ENCODE data around the gene SYT6. TPM values are rescaled to one million over a fixed set of nuclear protein-coding genes. Genes with fewer than 3 reads are reported as not detected.

The SYT6 gene
- total and polyA plus RNA-seq, 4 donors, result 0.01 to 4.2 TPM; not detected in 2

GRCh38 chr1:114104949-114105348, 48.7 kb downstream of the SYT6 start:
- Histone ChIP-seq H3K36me3 (ENCODE audit: control insufficient read depth in 4 of 4, insufficient read depth in 4 of 4, low read length in 4 of 4) (peaks cover 0 to 13% (median 5%) of the 10 kb centered on the region in 4 donors), H3K9ac (ENCODE audit: insufficient read depth in 1 of 2, low read length in 2 of 2) (no peak overlapping the region), H3K27me3 (ENCODE audit: control insufficient read depth in 3 of 3, insufficient read depth in 3 of 3, low read length in 2 of 3) (no peaks in the 10 kb centered on the region), H3K9me3 (ENCODE audit: control insufficient read depth in 4 of 4, insufficient read depth in 3 of 4, low read length in 3 of 4) (no peaks in the 10 kb centered on the region), H3K4me3 (no peak overlapping the region), H3K4me1 (ENCODE audit: control insufficient read depth in 5 of 5, insufficient read depth in 5 of 5, low read length in 5 of 5) (peaks cover 0 to 8% (median 0%) of the 10 kb centered on the region in 5 donors), H3K27ac (ENCODE audit: low read depth in 1 of 2, low read length in 1 of 2) (no peak overlapping the region)
- ATAC-seq (ENCODE audit: insufficient read depth, low FRiP score) (no peak), DNase-seq (no peak)
- WGBS, 2 donors, result 86 to 97% methylated on average over 3 of the region's 3 CpGs
- TF ChIP-seq CTCF (IDR thresholded peaks at IDR 0.05; ENCODE audit: control extremely low read depth, extremely low read depth), result no peak

- H3K27ac ChIP-seq (ENCODE audit: low read depth in 1 of 2, low read length in 1 of 2), result no peak overlapping the region
- peaks cover 0 to 8% (median 0%) of the 10 kb centered on the region in 5 donors for H3K4me1 ChIP-seq (ENCODE audit: control insufficient read depth in 5 of 5, insufficient read depth in 5 of 5, low read length in 5 of 5)
- ATAC-seq (ENCODE audit: insufficient read depth, low FRiP score), result no peak
- 64 to 69% methylated on average over 2 of the region's 2 CpGs for WGBS, 2 donors
- no peak overlapping the region for H3K4me3 ChIP-seq
- no peak for TF ChIP-seq CTCF (IDR thresholded peaks at IDR 0.05; ENCODE audit: control extremely low read depth, extremely low read depth)
- no peaks in the 10 kb centered on the region for H3K27me3 ChIP-seq (ENCODE audit: control insufficient read depth in 3 of 3, insufficient read depth in 3 of 3, low read length in 2 of 3)
- H3K9me3 ChIP-seq (ENCODE audit: control insufficient read depth in 4 of 4, insufficient read depth in 3 of 4, low read length in 3 of 4), result no peaks in the 10 kb centered on the region
- no peak overlapping the region for H3K9ac ChIP-seq (ENCODE audit: insufficient read depth in 1 of 2, low read length in 2 of 2)
- DNase-seq, result no peak
- peaks cover 0 to 16% (median 5%) of the 10 kb centered on the region in 4 donors for H3K36me3 ChIP-seq (ENCODE audit: control insufficient read depth in 4 of 4, insufficient read depth in 4 of 4, low read length in 4 of 4)
Measured at GRCh38 chr1:114103992-114104391, 49.7 kb downstream of the SYT6 start.

GRCh38 chr1:114102136-114102535, 51.5 kb downstream of the SYT6 start:
- ATAC-seq (ENCODE audit: insufficient read depth, low FRiP score), result no peak
- Histone ChIP-seq H3K9me3 (ENCODE audit: control insufficient read depth in 4 of 4, insufficient read depth in 3 of 4, low read length in 3 of 4) (no peaks in the 10 kb centered on the region), H3K27me3 (ENCODE audit: control insufficient read depth in 3 of 3, insufficient read depth in 3 of 3, low read length in 2 of 3) (no peaks in the 10 kb centered on the region), H3K27ac (ENCODE audit: low read depth in 1 of 2, low read length in 1 of 2) (no peak overlapping the region), H3K9ac (ENCODE audit: insufficient read depth in 1 of 2, low read length in 2 of 2) (no peak overlapping the region), H3K4me3 (no peak overlapping the region), H3K36me3 (ENCODE audit: control insufficient read depth in 4 of 4, insufficient read depth in 4 of 4, low read length in 4 of 4) (peaks cover 0 to 16% (median 6%) of the 10 kb centered on the region in 4 donors), H3K4me1 (ENCODE audit: control insufficient read depth in 5 of 5, insufficient read depth in 5 of 5, low read length in 5 of 5) (peaks cover 0 to 8% (median 0%) of the 10 kb centered on the region in 5 donors)
- no peak for DNase-seq
- 61 to 76% methylated on average over 2 of the region's 2 CpGs for WGBS, 2 donors
- TF ChIP-seq CTCF (IDR thresholded peaks at IDR 0.05; ENCODE audit: control extremely low read depth, extremely low read depth), result no peak

- Histone ChIP-seq H3K4me1 (ENCODE audit: control insufficient read depth in 5 of 5, insufficient read depth in 5 of 5, low read length in 5 of 5) (peaks cover 0 to 5% (median 0%) of the 10 kb centered on the region in 5 donors), H3K9ac (ENCODE audit: insufficient read depth in 1 of 2, low read length in 2 of 2) (no peak overlapping the region), H3K9me3 (ENCODE audit: control insufficient read depth in 4 of 4, insufficient read depth in 3 of 4, low read length in 3 of 4) (no peaks in the 10 kb centered on the region), H3K27ac (ENCODE audit: low read depth in 1 of 2, low read length in 1 of 2) (no peak overlapping the region), H3K27me3 (ENCODE audit: control insufficient read depth in 3 of 3, insufficient read depth in 3 of 3, low read length in 2 of 3) (no peaks in the 10 kb centered on the region), H3K4me3 (no peak overlapping the region), H3K36me3 (ENCODE audit: control insufficient read depth in 4 of 4, insufficient read depth in 4 of 4, low read length in 4 of 4) (peaks cover 0 to 16% (median 8%) of the 10 kb centered on the region in 4 donors)
- ATAC-seq (ENCODE audit: insufficient read depth, low FRiP score) (no peak), DNase-seq (no peak)
- WGBS, 2 donors, result 94 to 97% methylated on average over 6 of the region's 6 CpGs
- no peak for TF ChIP-seq CTCF (IDR thresholded peaks at IDR 0.05; ENCODE audit: control extremely low read depth, extremely low read depth)
Measured at GRCh38 chr1:114100148-114100547, 53.5 kb downstream of the SYT6 start.
